Measurements from ENCODE around the gene CHN2. TPM values are rescaled to one million over a fixed set of nuclear protein-coding genes. Genes with fewer than 3 reads are reported as not detected.

Gene CHN2
- total RNA-seq, 1 donor from 2014 or later: 0.73 TPM

- Mint-ChIP-seq H3K36me3 (ENCODE audit: low read depth) (no peaks in the 10 kb centered on the region), H3K27ac (no peak overlapping the region), H3K27me3 (ENCODE audit: low read depth) (peaks cover 4% of the 10 kb centered on the region), H3K4me3 (ENCODE audit: low read depth) (no peak overlapping the region), H3K9me3 (no peaks in the 10 kb centered on the region), H3K4me1 (ENCODE audit: low read depth) (no peaks in the 10 kb centered on the region)
- intact Hi-C loops (cut with micrococcal nuclease): no loop called here
- no peak for DNase-seq (ENCODE audit: low spot score)
Observed at GRCh38 chr7:29367784-29368183, 173.2 kb downstream of the CHN2 start.

- no peaks in the 10 kb centered on the region for H3K36me3 Mint-ChIP-seq (ENCODE audit: low read depth)
Observed at GRCh38 chr7:29369909-29370488, 175.4 kb downstream of the CHN2 start.

GRCh38 chr7:29370531-29371314, 176.1 kb downstream of the CHN2 start:
- intact Hi-C loops (cut with micrococcal nuclease): no loop called here
- H3K27ac Mint-ChIP-seq: no peak overlapping the region
- no peaks in the 10 kb centered on the region for H3K36me3 Mint-ChIP-seq (ENCODE audit: low read depth)
- no peak for DNase-seq (ENCODE audit: low spot score)
- H3K9me3 Mint-ChIP-seq: no peaks in the 10 kb centered on the region
- H3K27me3 Mint-ChIP-seq (ENCODE audit: low read depth): peaks cover 4% of the 10 kb centered on the region
- no peak overlapping the region for H3K4me3 Mint-ChIP-seq (ENCODE audit: low read depth)
- no peaks in the 10 kb centered on the region for H3K4me1 Mint-ChIP-seq (ENCODE audit: low read depth)

More at GRCh38 chr7:29369909-29370488, 175.4 kb downstream of the CHN2 start:
- Mint-ChIP-seq H3K4me3 (ENCODE audit: low read depth) (no peak overlapping the region), H3K4me1 (ENCODE audit: low read depth) (no peaks in the 10 kb centered on the region), H3K27me3 (ENCODE audit: low read depth) (peaks cover 4% of the 10 kb centered on the region), H3K9me3 (no peaks in the 10 kb centered on the region), H3K27ac (no peak overlapping the region)
- intact Hi-C loops (cut with micrococcal nuclease): no loop called here
- no peak for DNase-seq (ENCODE audit: low spot score)

- no peak overlapping the region for H3K27ac Mint-ChIP-seq
- H3K4me1 Mint-ChIP-seq (ENCODE audit: low read depth): no peaks in the 10 kb centered on the region
- no peaks in the 10 kb centered on the region for H3K36me3 Mint-ChIP-seq (ENCODE audit: low read depth)
- H3K27me3 Mint-ChIP-seq (ENCODE audit: low read depth): peaks cover 4% of the 10 kb centered on the region
- H3K4me3 Mint-ChIP-seq (ENCODE audit: low read depth): no peak overlapping the region
- DNase-seq (ENCODE audit: low spot score): no peak
- H3K9me3 Mint-ChIP-seq: no peaks in the 10 kb centered on the region
- intact Hi-C loops (cut with micrococcal nuclease): no loop called here
Observed at GRCh38 chr7:29371472-29371871, 176.9 kb downstream of the CHN2 start.

- intact Hi-C loops (cut with micrococcal nuclease): no loop called here
- no peak overlapping the region for H3K4me3 Mint-ChIP-seq (ENCODE audit: low read depth)
- DNase-seq (ENCODE audit: low spot score): no peak
- H3K36me3 Mint-ChIP-seq (ENCODE audit: low read depth): no peaks in the 10 kb centered on the region
- no peak overlapping the region for H3K27ac Mint-ChIP-seq
- peaks cover 2% of the 10 kb centered on the region for H3K27me3 Mint-ChIP-seq (ENCODE audit: low read depth)
- no peaks in the 10 kb centered on the region for H3K4me1 Mint-ChIP-seq (ENCODE audit: low read depth)
- H3K9me3 Mint-ChIP-seq: no peaks in the 10 kb centered on the region
Observed at GRCh38 chr7:29372351-29373090, 177.9 kb downstream of the CHN2 start.

- no peak for DNase-seq (ENCODE audit: low spot score)
- Mint-ChIP-seq H3K9me3 (no peaks in the 10 kb centered on the region), H3K27me3 (ENCODE audit: low read depth) (no peaks in the 10 kb centered on the region), H3K4me1 (ENCODE audit: low read depth) (no peaks in the 10 kb centered on the region), H3K4me3 (ENCODE audit: low read depth) (no peak overlapping the region), H3K27ac (no peak overlapping the region), H3K36me3 (ENCODE audit: low read depth) (no peaks in the 10 kb centered on the region)
- intact Hi-C loops (cut with micrococcal nuclease): no loop called here
Observed at GRCh38 chr7:29375641-29376562, 181.3 kb downstream of the CHN2 start.

GRCh38 chr7:29377718-29378117, 183.1 kb downstream of the CHN2 start:
- no peak overlapping the region for H3K27ac Mint-ChIP-seq
- no peaks in the 10 kb centered on the region for H3K9me3 Mint-ChIP-seq
- no peaks in the 10 kb centered on the region for H3K4me1 Mint-ChIP-seq (ENCODE audit: low read depth)
- DNase-seq (ENCODE audit: low spot score): no peak
- intact Hi-C loops (cut with micrococcal nuclease): no loop called here
- H3K4me3 Mint-ChIP-seq (ENCODE audit: low read depth): no peak overlapping the region
- no peaks in the 10 kb centered on the region for H3K27me3 Mint-ChIP-seq (ENCODE audit: low read depth)
- H3K36me3 Mint-ChIP-seq (ENCODE audit: low read depth): no peaks in the 10 kb centered on the region

GRCh38 chr7:29379551-29379950, 185.0 kb downstream of the CHN2 start:
- intact Hi-C loops (cut with micrococcal nuclease): no loop called here
- Mint-ChIP-seq H3K4me3 (ENCODE audit: low read depth) (no peak overlapping the region), H3K36me3 (ENCODE audit: low read depth) (no peaks in the 10 kb centered on the region), H3K9me3 (no peaks in the 10 kb centered on the region), H3K27me3 (ENCODE audit: low read depth) (peaks cover 4% of the 10 kb centered on the region), H3K4me1 (ENCODE audit: low read depth) (no peaks in the 10 kb centered on the region), H3K27ac (no peak overlapping the region)
- no peak for DNase-seq (ENCODE audit: low spot score)

- H3K27me3 Mint-ChIP-seq (ENCODE audit: low read depth): peaks cover 8% of the 10 kb centered on the region
- H3K9me3 Mint-ChIP-seq: no peaks in the 10 kb centered on the region
- no peaks in the 10 kb centered on the region for H3K4me1 Mint-ChIP-seq (ENCODE audit: low read depth)
- H3K4me3 Mint-ChIP-seq (ENCODE audit: low read depth): no peak overlapping the region
- intact Hi-C loops (cut with micrococcal nuclease): no loop called here
- H3K36me3 Mint-ChIP-seq (ENCODE audit: low read depth): no peaks in the 10 kb centered on the region
- H3K27ac Mint-ChIP-seq: no peak overlapping the region
- no peak for DNase-seq (ENCODE audit: low spot score)
Observed at GRCh38 chr7:29381206-29382094, 186.9 kb downstream of the CHN2 start.

GRCh38 chr7:29384277-29384676, 189.7 kb downstream of the CHN2 start:
- no peak overlapping the region for H3K4me3 Mint-ChIP-seq (ENCODE audit: low read depth)
- H3K4me1 Mint-ChIP-seq (ENCODE audit: low read depth): no peaks in the 10 kb centered on the region
- no peak overlapping the region for H3K27ac Mint-ChIP-seq

GRCh38 chr7:29385214-29385814, 190.7 kb downstream of the CHN2 start:
- no peak overlapping the region for H3K27ac Mint-ChIP-seq
- no peaks in the 10 kb centered on the region for H3K4me1 Mint-ChIP-seq (ENCODE audit: low read depth)
- H3K4me3 Mint-ChIP-seq (ENCODE audit: low read depth): no peak overlapping the region
- H3K27me3 Mint-ChIP-seq (ENCODE audit: low read depth): peaks cover 10% of the 10 kb centered on the region
- DNase-seq (ENCODE audit: low spot score): no peak
- no peaks in the 10 kb centered on the region for H3K9me3 Mint-ChIP-seq
- H3K36me3 Mint-ChIP-seq (ENCODE audit: low read depth): no peaks in the 10 kb centered on the region
- intact Hi-C loops (cut with micrococcal nuclease): no loop called here

More at GRCh38 chr7:29384277-29384676, 189.7 kb downstream of the CHN2 start:
- intact Hi-C loops (cut with micrococcal nuclease): no loop called here
- Mint-ChIP-seq H3K36me3 (ENCODE audit: low read depth) (no peaks in the 10 kb centered on the region), H3K27me3 (ENCODE audit: low read depth) (peaks cover 10% of the 10 kb centered on the region), H3K9me3 (no peaks in the 10 kb centered on the region)
- DNase-seq (ENCODE audit: low spot score): no peak
